CD4-positive, alpha-beta T cell treated with Interleukin-15 for 4 hours (primary cell): ENCODE measurements around the gene C17orf107.
"Not testable (repeated sequence)": the region's sequence is repeated elsewhere in the genome, so short reads cannot be mapped to it uniquely, and the experiment has no call there.

Experiments used
- DNase-seq: peaks from one replicate; pipeline ENCODE4 v3.0.0-alpha.2; 2020; ENCODE audit warnings: low spot score

Gene C17orf107

DNA sequence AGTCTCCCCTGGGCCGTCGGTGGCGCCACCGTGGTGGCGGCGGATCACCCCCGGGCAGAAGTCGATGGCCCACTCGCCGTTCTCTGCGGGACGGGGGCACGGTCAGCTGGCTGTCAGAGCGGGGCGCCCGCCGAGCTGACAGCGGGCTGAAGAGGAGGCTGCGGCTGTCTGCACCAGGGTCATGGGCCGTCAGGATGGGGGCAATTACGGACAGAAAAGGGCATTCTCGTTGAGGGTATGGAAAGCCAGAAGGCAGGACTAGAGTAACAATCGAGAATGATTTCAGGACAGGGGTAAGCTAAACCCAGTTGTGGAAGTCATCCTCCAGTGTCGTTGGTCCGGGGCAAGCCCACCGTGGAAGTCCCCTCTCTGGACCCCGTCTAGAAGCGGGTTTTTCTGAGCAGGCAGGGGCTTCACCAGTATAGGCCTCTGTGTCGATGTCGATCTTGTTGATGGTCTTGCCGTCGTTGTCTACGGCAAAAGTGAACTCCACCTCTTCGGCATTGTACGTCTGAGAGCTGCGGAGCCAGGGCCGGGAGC is 1.8 kb downstream of the C17orf107 start:
- no peak for DNase-seq

GRCh38 chr17:4901648-4902344 is 2.5 kb downstream of the C17orf107 start:
- no peak for DNase-seq

DNA sequence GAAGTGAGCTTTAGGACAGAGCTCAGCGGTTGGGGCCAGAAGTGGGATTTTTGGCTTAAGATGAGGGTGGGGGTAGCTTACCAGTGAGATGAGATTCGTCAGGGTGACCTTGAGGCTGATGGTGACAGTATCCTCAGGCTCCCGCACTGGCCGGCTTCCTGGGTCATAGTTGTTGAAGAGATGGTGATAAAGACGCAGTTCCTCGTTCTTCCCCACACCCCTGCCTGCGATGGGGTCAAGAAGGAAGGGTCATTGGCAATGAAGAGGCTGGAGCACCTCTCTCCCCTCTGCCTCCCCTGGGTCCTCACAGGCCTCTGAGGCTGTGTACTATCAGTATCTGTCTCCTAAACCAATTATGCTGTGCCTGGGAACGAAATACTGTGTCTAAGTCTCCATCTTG is 3.2 kb downstream of the C17orf107 start:
- no peak for DNase-seq

DNA sequence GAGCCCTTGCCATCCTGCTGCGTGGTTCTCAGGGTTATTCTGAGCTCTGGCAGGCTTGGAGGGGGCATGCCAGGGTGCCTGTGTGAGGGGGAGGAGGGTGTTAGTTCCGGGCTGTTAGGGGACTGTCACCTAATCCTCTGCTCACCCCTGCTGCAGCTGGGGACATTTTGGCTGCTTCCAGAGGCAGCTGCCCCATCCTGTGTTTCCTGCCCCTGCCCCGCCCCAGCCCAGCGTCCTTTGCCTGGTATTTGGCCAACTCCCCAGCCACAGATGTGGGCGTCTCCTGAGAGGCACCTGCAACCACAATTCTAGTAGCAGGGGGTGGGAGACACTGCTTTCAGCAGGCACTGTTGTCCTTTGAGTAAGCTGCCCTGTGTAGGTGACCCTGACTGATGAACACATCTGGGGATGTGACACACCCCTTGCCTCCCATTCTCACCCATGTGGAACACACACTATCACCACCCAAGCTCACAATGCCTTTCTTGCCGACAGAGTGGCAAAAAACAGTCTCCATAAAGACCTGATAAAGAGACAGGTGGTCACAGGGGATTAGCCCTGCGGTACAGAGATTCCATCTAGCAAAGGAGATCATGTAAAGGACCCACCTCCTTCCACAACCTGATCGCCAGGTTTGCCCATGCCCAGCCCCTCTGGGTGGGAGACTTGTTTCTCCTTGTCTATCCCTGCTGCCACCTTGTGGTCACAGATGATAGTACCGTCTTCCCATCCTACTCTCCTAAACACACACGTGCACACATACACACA is 3.9 kb downstream of the C17orf107 start, which contains the start of gene CHRNE:
Gene CHRNE (minus strand): TSS at position 48 of the 768 bp plus-strand sequence. CDS start 35 bp downstream, at position 13.
- DNase-seq: peak; percentile 78

DNA sequence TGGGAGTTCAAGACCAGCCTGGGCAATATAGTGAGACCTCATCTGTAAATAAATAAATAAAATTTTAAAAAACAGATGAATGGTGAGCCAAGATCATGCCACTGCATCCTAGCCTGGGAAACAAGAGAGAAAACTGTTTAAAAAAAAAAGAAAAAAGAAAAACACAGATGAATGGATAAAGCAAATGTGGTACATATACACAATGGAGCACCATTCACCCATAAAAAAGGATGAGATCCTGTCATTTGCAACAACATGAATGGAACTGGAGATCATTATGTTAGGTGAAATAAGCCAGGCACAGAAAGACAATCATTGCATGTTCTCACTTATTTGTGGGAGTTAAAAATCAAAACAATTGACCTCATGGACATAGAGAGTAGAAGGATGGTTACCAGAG is 7.3 kb downstream of the C17orf107 start:
- DNase-seq: not testable (repeated sequence)

- no peak for DNase-seq
These were observed 9.0 kb downstream of the C17orf107 start for GRCh38 chr17:4908301-4908700.

DNA sequence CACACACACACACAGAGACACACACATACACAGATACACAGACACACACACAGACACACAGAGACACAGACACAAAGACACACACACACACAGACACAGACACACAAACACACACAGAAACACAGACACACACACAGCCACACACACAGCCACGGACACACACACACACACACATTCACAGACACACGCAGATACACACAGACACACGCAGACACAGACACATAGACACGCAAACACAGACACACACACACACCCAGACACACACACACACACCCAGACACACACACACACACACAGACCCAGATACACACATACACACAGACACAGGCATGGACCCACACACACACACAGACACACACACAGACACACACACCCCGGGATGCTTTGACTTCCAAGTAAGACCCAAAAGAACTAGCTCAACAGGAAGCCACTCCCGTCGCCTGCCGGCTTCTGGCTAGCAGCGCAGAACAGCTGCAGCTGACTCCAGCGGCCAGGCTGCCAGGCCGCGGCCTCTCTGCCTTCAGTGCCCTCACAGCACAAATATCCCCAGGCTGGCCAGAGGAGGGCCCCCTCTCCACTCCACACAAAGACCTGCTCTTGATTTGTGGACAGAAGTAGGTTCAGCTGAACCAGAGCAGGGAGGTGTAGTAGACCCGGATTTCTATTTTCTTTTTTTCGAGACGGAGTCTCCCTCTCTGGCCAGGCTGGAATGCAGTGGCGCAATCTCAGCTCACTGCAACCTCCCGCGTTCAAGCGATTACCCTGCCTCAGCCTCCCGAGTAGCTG is 9.6 kb downstream of the C17orf107 start:
- DNase-seq: peak; percentile 84

- no peak for DNase-seq
These were observed 14.7 kb downstream of the C17orf107 start for GRCh38 chr17:4913994-4914393.

GRCh38 chr17:4914551-4914950 is 15.2 kb downstream of the C17orf107 start:
- not testable (repeated sequence) for DNase-seq

- DNase-seq: no peak
These were observed 20.2 kb downstream of the C17orf107 start for GRCh38 chr17:4919511-4920047.

GRCh38 chr17:4920351-4921048 is 21.2 kb downstream of the C17orf107 start:
- no peak for DNase-seq

DNA sequence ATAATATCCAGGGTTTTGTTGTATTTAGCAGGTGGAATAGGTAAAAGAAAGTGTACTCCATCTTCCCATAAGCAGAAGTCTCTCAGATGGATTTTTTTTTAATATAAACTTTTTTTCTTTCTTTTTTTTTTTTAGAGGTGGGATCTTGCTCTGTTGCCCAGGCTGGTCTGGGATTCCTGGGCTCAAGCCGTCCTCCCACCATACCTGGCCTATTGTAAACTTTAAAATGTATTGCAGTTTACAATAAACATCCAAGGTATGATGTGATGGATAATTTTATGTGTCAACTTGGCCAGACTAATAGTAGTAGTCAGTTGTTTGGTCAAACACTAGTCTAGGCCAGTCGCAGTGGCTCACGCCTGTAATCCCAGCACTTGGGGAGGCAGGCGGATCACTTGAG is 22.0 kb downstream of the C17orf107 start:
- DNase-seq: no peak

DNA sequence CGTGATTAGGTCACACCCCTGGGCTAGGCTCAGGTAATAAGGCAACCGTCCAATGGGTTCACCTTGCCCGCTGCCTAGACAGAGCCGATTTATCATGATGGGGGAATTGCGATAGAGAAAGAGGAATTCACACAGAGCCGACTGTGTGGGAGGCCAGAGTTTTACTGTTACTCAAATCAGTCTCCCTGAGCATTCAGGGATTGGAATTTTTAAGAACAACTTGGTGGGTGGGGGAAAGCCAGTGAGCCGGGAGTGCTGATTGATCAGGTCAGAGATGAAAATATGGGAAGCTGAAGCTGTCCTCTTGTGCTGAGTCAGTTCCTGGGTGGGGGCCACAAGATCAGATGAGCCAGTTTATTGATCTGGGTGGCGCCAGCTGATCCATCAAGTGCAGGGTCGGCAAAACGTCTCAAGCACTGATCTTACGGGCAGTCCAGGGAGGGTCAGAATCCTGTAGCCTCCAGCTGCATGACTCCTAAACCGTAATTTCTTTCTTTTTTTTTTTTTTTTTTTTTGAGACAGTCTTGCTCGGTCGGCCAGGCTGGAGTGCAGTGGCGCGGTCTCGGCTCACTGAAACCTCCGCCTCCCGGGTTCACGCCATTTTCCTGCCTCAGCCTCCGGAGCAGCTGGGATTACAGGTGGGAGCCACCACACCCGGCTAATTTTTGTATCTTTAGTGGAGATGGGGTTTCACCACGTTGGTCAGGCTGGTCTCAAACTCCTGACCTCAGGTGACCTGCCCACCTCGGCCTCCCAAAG is 27.4 kb downstream of the C17orf107 start:
- DNase-seq: not testable (repeated sequence)

GRCh38 chr17:4928881-4929280 is 29.5 kb downstream of the C17orf107 start:
- DNase-seq: no peak

DNA sequence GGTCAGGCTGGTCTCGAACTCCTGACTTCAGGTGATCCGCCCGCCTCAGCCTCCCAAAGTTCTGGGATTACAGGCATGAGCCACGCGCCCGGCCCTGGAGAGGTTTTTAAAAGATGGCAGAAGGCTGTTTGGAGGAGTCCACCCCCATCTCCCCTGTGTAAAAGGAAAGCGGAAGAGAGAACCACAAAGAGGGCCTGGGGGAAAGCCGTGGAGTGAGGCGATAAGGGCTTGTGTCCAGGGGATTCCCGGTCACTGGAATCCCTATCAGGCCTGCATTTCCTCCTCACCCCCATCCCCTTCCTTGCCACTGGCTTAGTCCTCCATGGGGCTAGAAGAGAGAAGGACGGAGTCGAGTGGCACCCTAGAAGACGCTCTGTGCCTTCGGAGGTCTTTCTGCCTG is 32.6 kb downstream of the C17orf107 start, which contains the start of gene GP1BA:
Gene GP1BA (plus strand): TSS at position 315 of the 400 bp plus-strand sequence. CDS start 328 bp downstream, outside the sequence.
- no peak for DNase-seq

DNA sequence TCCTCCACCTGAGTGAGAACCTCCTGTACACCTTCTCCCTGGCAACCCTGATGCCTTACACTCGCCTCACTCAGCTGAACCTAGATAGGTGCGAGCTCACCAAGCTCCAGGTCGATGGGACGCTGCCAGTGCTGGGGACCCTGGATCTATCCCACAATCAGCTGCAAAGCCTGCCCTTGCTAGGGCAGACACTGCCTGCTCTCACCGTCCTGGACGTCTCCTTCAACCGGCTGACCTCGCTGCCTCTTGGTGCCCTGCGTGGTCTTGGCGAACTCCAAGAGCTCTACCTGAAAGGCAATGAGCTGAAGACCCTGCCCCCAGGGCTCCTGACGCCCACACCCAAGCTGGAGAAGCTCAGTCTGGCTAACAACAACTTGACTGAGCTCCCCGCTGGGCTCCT is 33.4 kb downstream of the C17orf107 start:
- DNase-seq: no peak

GRCh38 chr17:4933646-4934045 is 34.3 kb downstream of the C17orf107 start:
- DNase-seq: no peak

DNA sequence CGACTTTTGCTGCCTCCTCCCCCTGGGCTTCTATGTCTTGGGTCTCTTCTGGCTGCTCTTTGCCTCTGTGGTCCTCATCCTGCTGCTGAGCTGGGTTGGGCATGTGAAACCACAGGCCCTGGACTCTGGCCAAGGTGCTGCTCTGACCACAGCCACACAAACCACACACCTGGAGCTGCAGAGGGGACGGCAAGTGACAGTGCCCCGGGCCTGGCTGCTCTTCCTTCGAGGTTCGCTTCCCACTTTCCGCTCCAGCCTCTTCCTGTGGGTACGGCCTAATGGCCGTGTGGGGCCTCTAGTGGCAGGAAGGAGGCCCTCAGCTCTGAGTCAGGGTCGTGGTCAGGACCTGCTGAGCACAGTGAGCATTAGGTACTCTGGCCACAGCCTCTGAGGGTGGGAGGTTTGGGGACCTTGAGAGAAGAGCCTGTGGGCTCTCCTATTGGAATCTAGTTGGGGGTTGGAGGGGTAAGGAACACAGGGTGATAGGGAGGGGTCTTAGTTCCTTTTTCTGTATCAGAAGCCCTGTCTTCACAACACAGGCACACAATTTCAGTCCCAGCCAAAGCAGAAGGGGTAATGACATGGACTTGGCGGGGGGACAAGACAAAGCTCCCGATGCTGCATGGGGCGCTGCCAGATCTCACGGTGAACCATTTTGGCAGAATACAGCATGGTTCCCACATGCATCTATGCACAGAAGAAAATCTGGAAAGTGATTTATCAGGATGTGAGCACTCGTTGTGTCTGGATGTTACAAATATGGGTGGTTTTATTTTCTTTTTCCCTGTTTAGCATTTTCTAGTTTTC is 35.0 kb downstream of the C17orf107 start:
- DNase-seq: no peak

DNA sequence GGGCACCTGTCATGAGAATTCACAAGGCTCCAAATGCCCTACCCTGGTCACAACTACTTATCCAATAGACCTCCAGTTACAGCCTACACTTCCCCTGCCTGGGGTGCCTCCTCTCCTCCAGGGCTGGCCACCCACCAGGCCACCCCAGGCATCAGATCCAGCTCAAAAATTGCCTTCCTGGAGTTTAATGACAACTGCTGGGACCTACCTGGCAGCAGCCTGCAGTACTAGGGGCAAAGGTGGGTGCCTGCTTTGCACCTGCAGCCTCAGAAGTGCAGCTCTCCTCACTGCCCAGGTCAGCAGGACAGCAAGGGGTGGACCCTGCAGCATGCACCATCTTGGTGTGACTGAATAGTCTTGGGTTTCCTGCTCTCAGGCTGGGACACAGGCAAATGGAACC is 36.3 kb downstream of the C17orf107 start:
- no peak for DNase-seq

DNA sequence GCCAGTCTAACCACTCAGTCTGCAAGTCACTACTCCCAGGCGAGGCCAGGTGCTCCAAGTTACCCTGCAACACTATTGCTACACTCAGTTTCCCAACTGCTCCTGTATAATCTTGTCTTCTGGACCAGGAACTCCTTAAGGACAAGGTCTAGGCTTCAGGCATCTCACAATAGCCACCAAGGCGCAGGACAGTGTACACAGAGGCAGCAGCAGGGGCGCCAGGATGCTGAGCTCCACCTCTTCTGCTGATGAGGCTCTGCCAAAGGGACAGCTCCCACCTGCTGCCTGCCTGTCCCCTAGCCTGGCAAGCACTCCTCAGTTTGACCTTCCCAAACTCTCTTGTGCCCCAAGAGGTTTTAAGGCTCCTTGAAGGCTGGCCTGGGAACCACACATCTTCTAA is 37.1 kb downstream of the C17orf107 start:
- DNase-seq: no peak
